Measurements from ENCODE around the gene CYP46A1.
"Not testable (repeated sequence)": the region's sequence is repeated elsewhere in the genome, so short reads cannot be mapped to it uniquely, and the experiment has no call there.

Gene CYP46A1

GRCh38 chr14:99683619-99684409 lies at the start of gene CYP46A1:
Gene CYP46A1 (plus strand): TSS chr14:99684298. CDS start chr14:99684418, 120 bp downstream.
- peak; percentile 97 to 99 for DNase-seq (ENCODE audit: low read depth in 1 of 2, low spot score in 1 of 2)

DNA sequence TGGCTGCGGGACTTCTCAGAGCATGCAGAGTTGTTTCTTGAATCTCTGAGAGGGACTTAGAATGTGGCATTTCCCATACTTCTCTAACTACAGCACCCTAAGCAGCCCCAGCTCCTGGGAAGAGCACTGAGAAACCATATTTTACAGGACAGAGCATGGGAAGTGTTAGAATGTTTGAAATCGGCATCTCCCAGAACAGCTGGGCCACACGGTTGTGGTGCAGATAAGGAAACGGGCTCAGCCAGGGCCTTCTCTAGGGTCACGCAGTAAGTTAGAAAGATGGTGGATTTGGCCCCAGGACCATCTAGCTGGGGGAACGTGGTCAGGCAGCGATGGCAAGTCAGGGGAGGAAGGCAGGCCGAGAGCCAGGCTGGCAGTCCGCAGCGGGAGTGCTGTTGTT lies 49.7 kb upstream of the CYP46A1 start:
- no peak for DNase-seq (ENCODE audit: low read depth in 1 of 2, low spot score in 1 of 2)

GRCh38 chr14:99635116-99635515 lies 49.0 kb upstream of the CYP46A1 start:
- no peak for DNase-seq (ENCODE audit: low read depth in 1 of 2, low spot score in 1 of 2)

GRCh38 chr14:99636487-99636886 lies 47.6 kb upstream of the CYP46A1 start:
- DNase-seq (ENCODE audit: low read depth in 1 of 2, low spot score in 1 of 2), result no peak

- DNase-seq (ENCODE audit: low read depth in 1 of 2, low spot score in 1 of 2), result no peak
Measured at GRCh38 chr14:99637624-99638023, 46.5 kb upstream of the CYP46A1 start.

- DNase-seq (ENCODE audit: low read depth in 1 of 2, low spot score in 1 of 2), result not testable (repeated sequence)
Measured at GRCh38 chr14:99642771-99643170, 41.3 kb upstream of the CYP46A1 start.

DNA sequence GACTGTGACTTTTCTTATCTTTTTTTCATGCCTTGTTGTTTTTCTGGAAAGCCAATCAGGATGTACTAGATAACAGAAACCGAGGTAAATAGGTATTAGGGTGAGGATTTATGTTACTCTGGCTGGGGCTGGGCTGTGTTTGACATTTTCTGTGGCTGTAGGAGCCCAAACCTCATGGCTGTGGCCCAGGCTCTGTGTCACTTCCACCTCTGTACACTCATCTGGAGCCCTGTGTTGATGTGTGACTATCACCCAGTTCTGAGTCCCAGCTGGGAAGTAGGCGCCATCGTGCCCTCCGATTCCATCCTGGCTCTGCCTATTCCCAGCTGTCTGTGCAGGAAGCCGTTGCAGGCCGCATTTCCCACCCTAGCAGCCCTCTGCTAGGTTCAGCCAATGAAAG lies 40.8 kb upstream of the CYP46A1 start:
- no peak for DNase-seq (ENCODE audit: low read depth in 1 of 2, low spot score in 1 of 2)

DNA sequence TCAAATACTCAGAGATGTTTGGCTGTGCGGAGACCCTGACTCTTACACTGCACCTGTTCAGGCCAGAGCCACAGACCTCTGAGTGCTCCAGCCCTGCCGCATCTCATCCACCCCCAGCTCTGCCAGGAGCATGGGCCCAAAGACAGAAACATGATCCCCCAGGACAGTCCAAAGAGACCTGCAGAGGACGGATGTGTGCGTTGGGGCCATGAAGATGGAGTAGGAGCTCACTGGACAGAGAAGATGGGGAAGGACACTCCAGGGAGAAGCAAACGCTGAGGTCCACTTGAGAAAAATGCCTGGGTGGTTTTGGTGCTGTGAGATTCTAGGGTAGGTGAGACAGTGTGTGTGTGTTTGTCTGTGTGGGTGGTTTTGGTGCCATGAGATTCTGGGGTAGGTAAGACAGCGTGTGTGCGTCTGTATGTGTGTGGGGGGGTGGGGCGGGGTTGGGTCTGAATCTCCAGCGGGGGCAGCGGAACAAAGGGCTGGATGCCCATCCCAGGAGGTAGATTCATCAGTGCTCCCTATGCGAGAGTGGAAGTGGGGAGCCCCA lies 40.0 kb upstream of the CYP46A1 start:
- no peak for DNase-seq (ENCODE audit: low read depth in 1 of 2, low spot score in 1 of 2)

DNA sequence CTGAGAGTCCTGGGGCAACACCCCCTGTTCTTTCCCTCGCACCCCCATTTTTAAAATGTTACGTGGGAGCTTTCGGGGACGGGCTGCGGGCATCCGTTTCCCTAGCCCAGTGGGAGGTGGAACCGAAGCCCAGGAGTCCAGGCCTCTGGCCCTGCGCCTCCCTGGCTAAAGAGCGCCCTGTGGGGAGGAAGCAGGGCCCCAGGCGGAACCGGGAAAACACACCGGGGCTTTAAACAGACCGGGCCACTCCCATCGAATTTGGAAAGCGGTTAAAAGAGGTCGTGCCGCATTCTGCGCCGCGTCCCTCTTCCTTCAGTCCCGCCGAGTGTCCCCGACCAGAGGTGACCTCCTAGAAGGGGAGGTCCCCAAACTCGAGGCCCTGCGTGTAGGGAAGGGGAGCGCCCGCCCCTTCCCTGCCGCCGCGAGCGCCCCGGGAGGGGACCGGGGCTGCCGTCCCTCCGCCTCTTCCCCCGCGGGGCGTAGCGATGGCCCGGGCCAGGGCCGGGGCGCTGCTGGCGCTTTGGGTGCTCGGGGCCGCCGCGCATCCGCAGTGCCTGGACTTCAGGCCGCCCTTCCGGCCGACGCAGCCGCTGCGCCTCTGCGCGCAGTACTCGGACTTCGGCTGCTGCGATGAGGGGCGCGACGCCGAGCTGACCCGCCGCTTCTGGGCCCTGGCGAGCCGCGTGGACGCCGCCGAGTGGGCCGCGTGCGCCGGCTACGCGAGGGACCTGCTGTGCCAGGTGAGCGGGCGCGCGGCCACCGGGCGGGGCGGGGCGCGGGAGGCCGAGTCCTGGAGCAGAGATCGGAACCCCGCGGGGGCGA lies 39.2 kb upstream of the CYP46A1 start, which contains the start of gene HHIPL1:
HHIPL1 (plus strand) TSS at position 407 of the 822 bp plus-strand sequence; CDS start at position 486, 79 bp downstream.
- no peak for DNase-seq (ENCODE audit: low read depth in 1 of 2, low spot score in 1 of 2)

- no peak for DNase-seq (ENCODE audit: low read depth in 1 of 2, low spot score in 1 of 2)
Measured at GRCh38 chr14:99645545-99646505, 38.3 kb upstream of the CYP46A1 start.

DNA sequence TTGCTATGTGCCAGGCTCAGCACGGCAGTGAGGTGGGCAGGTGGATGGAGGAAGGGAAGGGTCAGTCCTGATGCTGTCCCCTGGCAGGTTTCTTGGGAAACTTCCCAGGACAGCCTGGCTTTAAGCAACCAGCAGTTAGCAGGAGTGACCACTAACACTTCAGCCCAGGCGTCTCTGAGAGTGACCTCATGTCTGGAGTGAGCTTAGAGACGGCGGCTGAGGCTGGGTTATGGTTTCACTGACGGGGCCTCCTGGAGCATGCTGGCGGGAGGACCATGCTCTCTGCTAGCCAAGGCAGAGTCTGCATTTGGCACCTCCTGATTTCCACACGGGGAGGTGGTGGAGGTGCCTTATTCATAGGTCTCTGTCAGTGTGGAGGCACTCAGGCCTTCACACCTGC lies 36.7 kb upstream of the CYP46A1 start:
- DNase-seq (ENCODE audit: low read depth in 1 of 2, low spot score in 1 of 2), result no peak

DNA sequence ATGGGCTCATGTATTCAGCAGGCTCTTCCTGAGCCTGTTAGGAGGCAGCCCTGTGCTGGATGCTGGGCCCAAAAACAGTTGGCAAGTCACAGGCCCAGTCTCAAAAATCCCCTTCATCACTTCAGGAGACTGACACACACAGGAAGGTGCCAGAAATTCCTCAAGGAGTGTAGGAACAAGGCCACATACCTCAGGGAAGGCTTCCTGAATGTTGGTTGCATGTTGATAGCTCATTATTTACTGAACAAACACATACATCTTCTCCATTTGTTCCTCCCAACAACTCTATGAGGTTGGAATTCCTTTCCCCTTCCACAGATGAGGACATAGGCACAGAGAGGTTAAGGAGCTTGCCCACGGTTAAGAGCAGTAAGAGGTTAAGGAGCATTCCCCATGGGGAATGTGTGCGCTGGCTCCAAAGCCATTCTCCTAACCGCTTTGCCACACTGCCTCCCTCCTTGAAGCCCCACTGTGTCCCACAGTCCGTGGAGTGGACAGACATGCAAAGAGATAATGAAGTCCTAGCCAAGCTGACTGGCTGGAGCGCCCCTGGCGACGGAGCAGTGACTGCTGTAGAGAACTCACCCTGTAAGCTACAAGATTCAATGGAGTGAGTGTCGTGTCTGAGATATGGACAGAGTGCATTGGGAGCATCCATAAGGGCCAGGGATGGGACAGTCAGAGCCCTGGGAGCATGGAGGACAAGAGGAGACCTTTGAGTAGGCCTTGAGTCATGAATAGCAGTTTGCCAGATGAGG lies 35.9 kb upstream of the CYP46A1 start:
- DNase-seq (ENCODE audit: low read depth in 1 of 2, low spot score in 1 of 2), result no peak

DNA sequence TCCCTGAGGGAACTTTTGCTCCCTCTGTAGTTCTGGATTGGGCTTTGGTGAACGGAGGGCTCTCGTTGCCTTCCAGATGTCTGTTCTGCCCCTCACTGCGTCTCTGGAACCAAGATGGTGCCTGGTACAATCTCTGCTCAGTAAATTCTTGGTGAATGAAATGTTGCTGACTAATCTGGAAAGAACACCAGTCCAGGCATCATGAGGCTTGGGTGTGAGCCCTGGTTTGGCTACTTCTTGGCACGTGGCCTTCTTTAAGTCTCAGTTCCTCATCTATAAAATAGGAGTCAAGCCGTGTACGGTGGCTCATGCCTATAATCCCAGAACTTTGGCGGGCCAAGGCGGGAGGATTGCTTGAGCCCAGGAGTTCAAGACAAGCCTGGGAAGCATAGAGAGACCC lies 34.9 kb upstream of the CYP46A1 start:
- DNase-seq (ENCODE audit: low read depth in 1 of 2, low spot score in 1 of 2), result no peak

DNA sequence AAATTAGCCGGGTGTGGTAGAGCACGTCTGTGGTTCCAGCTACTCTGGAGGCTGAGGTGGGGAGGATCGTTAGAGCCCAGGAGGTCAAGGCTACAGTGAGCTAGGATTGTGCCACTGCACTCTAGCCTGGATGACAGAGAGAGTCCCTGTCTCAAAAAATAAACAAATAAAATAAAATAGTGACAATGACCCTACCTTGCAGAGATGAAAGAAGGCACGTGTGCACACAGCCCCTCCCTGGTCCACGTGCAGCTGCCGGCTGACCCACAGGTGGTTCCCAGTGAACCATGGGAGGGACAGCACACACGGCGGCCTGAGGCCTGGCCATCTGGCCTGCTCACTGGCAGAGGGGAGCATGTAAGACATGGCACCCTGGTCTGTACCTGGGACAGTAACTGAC lies 34.5 kb upstream of the CYP46A1 start:
- DNase-seq (ENCODE audit: low read depth in 1 of 2, low spot score in 1 of 2), result no peak

GRCh38 chr14:99650189-99650588 lies 33.9 kb upstream of the CYP46A1 start:
- DNase-seq (ENCODE audit: low read depth in 1 of 2, low spot score in 1 of 2), result no peak

DNA sequence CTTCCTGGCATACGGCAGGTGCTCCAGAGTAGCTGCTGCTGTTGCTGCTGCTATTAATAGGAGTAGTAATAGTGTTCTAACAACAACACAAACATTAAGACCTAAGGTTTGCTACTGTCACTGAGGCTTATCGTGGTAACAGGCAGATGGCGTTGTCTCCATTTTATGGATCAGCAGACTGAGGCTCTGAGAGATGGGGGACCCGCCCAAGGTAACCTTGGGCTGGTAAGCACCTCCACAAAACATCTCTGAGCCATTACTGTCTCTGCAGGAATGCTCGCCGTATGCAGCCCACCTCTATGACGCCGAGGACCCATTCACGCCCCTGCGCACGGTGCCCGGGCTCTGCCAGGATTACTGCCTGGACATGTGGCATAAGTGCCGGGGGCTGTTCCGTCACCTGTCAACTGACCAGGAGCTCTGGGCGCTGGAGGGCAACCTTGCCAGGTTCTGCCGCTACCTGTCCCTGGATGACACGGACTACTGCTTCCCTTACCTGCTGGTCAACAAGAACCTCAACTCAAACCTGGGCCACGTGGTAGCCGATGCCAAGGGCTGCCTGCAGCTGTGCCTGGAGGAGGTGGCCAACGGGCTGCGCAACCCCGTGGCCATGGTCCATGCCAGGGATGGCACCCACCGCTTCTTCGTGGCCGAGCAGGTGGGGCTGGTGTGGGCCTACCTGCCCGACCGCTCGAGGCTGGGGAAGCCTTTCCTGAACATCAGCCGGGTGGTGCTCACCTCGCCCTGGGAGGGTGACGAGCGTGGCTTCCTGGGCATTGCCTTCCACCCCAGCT lies 31.9 kb upstream of the CYP46A1 start:
- no peak for DNase-seq (ENCODE audit: low read depth in 1 of 2, low spot score in 1 of 2)

DNA sequence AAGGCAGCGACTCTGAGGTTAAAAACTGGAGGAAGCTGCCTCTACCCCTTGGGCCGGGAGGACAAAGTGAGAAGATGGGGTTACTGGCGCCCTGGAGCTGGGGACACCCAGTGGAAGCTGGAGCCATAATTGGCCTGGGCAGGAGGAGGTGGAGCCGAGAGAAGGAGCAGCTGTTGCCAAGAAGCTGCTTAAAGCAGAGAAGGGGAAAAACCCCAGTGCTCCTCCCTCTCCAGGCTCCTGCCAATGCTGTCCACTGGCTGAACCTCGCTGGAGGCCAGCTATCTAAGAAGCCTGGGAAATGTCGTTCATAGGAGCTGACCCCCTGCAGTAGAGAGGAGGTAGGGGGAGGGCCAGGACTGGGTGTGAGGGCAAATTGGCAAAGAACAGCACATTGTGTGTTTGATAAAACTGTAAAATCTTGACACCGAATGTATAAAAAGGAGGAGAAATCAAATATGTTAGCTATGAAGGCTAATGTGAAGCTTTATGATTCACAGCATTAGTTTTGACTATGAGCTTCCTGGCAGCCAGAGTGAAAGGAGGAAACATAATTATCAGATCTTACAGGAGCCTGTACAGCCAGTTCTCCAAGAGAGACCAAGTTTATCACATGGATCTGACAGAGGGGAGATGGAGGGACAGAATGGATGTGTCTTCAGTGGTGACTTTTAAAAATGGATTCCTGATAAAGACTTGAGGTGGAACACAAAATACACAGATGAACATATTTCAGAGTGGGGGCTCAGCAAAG lies 29.7 kb upstream of the CYP46A1 start:
- DNase-seq (ENCODE audit: low read depth in 1 of 2, low spot score in 1 of 2), result no peak

- DNase-seq (ENCODE audit: low read depth in 1 of 2, low spot score in 1 of 2), result no peak
Measured at GRCh38 chr14:99655521-99655920, 28.6 kb upstream of the CYP46A1 start.

DNA sequence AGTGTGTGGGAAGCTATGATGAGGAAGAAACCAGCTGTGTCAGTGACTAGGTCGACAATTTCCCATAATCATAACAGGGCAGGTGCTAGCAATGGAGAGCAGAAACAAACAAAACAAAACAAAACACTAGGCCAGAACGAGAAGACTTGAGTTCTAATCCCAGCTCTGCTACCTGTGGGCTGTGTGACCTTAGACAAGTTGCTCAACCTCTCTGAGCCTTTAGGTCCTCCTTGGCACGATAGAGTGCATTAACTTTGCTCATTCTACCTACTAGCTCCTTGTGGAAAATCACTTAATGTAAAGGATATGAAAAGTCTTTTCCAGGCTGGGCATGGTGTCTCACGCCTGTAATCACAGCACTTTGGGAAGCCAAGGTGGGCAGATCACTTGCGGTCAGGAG lies 27.9 kb upstream of the CYP46A1 start:
- no peak for DNase-seq (ENCODE audit: low read depth in 1 of 2, low spot score in 1 of 2)
